NOMO-1 treated with dmso at 0.1 percent for 144 hours (cell line): ENCODE measurements around the gene PWWP3B.
"Not testable (repeated sequence)": the region's sequence is repeated elsewhere in the genome, so short reads cannot be mapped to it uniquely, and the experiment has no call there.

ENCODE experiments used
- DNase-seq: peaks from one replicate; lab custom pipeline; 2025; ENCODE audit not compliant: unreplicated experiment; lab: John Stamatoyannopoulos, UW

PWWP3B gene

DNA sequence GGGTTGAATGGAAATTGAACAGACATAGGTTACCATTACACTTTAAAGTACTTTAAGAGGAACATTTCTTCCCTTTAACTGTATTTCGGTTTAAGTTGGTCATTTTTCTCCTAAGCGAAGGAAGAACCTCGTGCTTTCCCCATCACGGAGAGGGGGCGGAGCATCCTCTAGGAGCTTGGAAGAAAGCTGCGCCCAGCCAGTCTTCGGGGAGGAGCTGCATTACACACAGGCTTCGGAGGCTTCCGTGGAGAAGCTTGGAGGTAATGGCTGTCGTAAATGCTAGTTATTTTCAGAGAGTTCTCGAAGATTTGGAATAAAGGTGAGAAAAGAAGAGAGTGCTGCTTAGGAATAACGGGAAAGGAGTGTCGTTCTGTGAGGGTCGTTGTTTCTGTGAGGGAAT is at the start of gene PWWP3B:
Gene PWWP3B, plus strand, starts transcription at position 199 of the 400 bp plus-strand sequence. CDS start 37,128 bp downstream, outside the sequence.
- DNase-seq: no peak

DNA sequence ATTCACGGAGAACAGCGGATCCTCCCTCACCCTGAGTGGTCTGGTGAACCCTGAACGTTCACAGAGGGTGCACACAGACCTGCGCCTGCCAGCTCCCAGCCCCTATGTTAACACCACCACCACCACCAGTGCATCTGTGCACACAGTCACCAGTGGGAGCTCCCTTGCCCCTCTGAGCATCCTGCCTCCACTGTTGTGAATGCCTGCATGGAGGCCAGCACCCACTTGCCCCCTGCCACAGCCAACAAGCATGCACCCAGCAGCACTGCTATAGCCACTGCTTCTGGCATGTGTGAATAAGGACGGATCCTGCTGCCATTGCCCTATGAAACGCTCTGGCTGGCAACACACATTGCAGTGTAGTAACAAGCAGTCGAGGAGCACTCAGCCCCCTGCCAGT is 29.1 kb upstream of the PWWP3B start:
- no peak for DNase-seq

DNA sequence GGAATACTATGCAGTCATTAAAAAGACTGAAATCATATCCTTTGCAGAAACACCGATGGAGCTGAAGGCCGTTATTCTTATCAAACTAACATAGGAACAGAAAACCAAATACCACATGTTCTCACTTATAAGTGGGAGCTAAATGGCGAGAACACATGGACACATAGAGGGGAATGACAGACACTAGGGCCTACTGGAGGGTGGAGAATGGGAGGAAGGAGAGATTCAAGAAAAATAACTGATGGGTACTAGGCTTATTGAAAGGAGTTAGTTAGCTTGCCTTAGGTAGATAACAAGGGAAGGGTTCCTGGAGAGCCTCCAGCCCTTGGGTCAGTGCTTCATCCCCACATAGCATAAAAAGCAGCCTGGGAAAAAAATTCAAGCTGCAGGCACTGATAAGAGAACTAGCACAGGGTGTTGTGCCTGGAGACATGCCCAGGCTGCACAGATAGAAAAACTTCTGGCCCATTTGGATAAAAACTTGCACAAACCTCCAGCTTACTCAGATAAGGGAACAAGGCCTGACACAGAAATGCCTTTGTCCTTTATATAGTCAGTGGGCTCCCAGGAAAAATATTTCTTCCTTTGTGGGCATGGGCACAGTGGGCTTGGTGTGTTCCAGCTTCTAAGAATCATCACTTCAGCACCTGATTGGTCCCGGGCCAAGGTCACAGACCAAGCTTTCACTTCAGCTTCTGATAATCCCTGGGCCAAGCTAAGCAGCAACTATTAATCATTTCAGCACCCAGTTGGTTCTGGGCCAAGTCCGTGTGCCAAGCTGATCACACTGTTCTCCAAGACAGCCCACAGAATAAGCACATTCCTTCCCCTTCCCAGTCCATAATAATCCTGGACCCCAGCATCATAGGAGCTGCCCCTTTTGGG is 23.1 kb upstream of the PWWP3B start:
- no peak for DNase-seq

DNA sequence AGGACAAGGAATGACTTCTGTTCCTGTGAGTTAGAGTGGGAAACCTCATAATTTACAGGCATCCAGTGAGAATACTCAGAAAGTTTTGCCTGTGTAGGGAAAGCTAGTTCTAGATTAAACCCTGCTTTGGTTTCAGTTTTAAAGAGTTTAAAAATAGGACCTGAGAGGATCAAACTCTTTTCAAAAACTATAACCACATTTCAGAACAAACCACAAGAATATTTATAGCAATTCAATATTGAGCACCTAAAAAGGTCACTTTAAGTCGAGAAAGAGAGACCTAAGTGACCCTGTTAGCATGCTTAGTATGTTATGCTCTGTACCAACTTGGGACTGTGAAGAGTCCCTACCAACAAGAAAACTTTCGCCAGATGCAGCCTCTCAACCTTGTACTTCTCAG is 17.4 kb upstream of the PWWP3B start:
- no peak for DNase-seq

DNA sequence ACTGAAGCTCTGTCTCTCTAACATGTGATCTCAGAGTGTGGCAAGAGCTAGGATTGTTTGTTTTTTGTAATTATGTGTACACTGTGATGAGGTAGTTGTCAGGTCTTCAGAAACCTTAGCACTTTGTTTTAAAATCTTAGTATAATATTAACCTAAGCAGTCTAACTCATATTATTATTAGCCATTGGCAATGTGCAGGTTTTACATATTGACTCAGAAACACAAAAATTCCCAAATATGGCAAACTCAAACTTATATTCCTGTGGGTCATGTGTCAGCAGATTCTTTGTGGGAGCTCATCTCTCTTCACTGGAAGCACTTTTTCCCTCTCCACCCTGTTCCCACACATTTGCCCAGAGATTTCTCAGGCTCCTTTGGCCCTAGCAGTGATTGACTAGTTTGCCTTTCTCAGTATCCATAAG is 8.2 kb upstream of the PWWP3B start:
- DNase-seq: no peak

DNA sequence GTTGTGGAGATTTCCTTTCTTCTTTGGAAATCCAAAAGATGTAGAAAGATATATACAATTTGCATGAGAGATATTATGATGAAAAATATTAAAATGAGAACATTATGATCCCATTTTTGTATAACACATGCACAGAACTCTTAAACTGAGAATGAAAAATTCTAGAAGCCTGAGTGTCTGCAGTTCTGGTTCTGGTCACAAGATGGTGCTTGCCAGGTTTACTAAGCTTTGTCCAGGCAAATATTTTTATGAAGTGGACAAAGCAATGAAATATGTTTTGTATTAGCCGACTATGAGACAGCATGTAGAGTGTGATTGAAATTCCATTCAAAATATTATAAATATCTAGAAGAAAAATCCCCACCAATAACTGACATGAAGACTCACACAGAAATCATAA is 2.2 kb downstream of the PWWP3B start:
- DNase-seq: no peak

DNA sequence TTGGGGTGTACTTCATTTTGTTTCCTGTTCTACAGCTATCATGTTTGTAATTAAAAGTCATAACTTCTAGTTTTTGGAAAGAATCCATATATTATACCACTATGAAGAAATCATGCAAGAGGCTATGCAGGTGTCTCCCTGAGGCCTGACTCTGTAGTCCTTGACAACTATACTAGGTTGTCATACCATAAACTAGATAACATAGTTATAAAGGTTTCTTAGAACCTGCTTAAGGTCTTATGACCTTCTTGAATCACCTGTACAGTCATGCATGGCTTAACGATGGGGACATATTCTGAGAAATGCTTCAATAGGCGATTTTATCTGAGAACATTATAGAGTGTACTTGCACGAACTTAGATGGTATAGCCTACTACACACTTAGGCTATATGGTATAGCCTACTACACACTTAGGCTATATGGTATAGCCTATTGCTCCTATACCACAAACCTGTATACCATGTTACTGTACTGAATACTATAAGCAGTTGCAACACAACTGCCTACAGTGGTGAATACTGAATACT is 3.3 kb downstream of the PWWP3B start:
- no peak for DNase-seq

DNA sequence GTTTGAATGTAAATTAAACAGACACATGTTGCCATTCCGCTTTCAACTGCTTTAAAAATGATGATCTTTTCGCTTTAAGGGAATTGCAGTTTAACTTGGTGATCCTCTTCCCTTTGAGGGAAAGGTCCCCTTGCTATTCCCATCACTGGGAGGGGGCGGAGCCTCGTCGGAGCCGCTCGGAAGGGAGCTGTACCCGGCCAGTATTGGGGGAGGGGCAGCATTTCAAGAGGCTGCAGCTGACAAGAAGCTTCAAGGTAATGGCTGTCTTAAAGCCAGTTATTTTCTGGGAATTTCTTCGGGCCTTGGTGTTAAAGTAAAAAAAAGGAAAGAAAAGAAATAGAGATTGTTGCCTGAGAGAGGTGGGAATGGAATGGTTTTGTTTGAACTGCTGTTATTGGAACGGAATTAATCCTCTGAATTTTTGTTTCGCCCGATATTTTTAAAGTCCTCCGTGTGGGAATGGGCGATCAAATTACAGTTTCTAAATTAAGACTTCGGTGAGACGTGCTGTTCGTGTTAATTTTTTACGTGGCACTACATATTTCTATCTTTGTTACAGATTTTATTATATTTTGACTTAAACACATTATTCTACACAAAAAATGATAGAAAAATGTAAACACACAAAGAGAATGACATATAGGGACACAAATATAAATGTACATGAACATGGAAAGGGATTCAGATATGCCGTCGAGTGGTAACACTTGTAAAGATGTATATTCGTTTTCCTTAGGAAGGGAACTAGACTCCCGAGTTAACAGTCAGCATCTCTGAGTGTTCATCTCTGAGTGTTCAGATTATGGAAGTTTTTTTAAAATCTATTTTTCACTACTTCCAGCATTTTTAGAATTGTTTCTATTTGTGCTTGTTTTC is 9.2 kb downstream of the PWWP3B start:
- DNase-seq: no peak

DNA sequence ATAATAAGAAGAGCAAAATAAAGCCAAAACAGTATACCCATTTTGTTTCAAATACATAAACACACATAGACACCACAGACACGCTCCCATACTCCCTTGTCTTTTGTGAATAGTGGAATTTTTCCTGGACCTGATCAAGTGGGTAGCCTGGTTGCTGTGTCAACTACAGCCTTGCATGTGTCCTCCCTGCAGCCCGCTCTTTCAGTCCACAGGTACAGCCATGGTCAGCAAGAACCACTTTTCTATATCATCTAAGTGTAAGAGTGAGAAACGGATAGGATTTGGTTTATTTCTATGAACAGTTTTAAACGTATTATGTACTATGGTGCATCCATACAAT is 9.8 kb downstream of the PWWP3B start:
- no peak for DNase-seq

DNA sequence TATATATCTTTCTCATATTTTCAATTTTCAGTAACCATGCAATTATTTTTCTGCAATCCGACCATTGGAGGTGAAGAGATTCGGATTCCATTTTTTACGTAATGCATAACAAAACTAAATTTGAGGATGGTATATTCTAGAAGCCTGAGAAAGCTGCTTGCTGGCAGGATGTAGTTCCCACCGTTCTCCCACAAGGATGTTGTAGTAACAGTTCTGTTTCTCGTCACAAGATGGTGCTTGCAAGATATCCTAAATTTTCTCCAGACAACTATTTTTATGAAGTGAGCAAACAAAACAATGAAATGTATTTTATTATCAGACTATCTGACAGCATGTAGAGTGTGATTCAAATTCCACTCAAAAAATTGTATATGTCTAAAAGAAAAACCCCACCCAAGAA is 10.7 kb downstream of the PWWP3B start:
- DNase-seq: no peak

DNA sequence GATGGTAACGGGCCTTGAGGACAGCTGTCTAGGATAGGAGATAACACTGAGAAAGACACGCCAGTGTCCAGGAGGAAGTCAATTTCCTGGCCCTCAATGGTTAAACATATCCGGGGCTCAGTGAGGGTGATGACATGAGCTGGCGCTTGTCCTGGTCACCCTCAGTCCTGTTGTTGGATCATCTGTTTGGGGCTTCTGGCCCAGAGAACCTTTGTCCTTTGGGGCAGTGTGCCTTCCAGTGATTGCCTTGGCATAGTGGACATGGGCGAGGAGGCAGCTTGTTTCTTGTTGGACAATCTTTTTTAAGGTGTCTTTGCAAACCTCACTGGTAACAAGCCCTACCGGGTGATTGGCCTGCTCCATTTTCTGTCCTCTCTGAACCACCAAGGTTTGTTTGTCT is 15.6 kb downstream of the PWWP3B start:
- not testable (repeated sequence) for DNase-seq

DNA sequence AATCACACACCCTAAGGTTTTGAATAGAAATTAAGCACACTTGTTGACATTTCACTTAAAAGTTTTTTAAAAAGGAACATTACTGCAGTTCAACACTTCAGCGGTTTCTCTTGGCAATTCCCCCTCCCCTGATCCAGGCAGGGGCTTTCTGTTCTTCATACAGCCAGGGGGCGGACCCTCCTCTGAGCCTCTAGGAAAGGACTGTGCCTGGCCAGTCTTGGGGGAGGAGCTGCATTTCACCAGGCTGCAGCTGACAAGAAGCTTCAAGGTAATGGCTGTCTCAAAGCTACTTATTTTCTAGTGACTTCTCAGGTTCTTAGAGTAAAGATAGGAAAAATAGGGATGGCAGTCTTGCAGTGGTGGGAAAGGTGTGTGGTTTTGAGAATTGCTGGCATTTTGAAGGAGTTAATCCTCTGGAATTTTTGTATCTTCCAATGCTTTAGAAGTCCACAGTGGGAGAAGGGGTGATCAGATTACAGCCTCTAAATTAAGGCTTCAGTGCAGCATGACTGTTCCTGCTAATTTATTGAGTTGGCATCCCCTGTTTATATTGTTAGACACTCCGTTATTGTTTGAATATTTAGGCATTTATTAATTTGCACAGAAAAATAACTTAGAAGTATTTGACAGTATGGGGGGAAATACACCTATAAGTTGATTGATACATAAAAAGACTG is 33.5 kb downstream of the PWWP3B start:
- no peak for DNase-seq

DNA sequence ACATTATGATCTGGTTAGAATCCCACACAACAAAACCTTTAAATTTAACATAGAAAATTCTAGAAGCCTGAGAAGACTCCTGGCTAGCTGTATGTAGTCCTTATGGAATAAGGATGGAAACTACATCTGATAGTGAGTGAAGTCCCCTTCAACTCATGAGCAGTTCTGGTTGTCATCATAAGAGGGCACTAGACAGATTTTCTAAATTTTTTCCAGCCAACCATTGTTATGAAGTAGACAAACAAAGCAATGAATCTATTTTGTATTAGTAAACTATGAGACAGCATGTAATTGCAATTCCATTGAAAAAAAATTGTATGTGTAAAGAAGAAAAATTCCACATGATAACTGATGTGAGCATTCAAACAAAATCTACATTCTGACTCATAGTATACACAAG is 35.2 kb downstream of the PWWP3B start:
- DNase-seq: no peak

DNA sequence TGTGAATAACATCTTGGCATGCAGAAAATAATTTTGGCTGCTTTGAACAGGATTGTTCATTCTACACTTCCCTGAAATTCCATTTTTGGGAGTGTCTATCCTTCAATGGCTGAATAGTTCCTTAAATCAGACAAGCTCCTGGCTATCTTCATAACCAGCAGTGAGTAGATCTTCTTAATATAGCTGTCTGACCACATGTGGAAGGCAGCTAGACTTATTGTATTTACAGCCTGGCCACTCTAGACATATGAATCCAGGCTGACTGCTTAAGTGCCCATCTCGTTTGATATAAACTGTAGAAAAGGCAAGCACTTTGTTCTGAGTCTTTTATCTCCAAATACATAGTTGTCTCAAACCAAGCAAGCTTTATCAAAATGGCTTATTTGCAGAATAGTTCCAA is 40.0 kb downstream of the PWWP3B start:
- no peak for DNase-seq
